HG03457 (cell line): ENCODE results near the gene AGAP1.

Experiments used
- ATAC-seq: cut with Tn5 transposase; IDR thresholded peaks from one replicate; pipeline ENCODE4 v1.9.1; 2021; ENCODE audit warnings: moderate number of reproducible peaks; ENCODE audit not compliant: unreplicated experiment

The AGAP1 gene

GRCh38 chr2:235658351-235659174 is 164.7 kb downstream of the AGAP1 start:
- ATAC-seq: no peak

GRCh38 chr2:235659767-235660322 is 166.0 kb downstream of the AGAP1 start:
- ATAC-seq: no peak

- no peak for ATAC-seq
Observed at GRCh38 chr2:235660484-235661082, 166.7 kb downstream of the AGAP1 start.

- no peak for ATAC-seq
Observed at GRCh38 chr2:235661167-235661937, 167.5 kb downstream of the AGAP1 start.

GRCh38 chr2:235661952-235662351 is 168.1 kb downstream of the AGAP1 start:
- no peak for ATAC-seq

- ATAC-seq: no peak
Observed at GRCh38 chr2:235663875-235664274, 170.0 kb downstream of the AGAP1 start.

- no peak for ATAC-seq
Observed at GRCh38 chr2:235665661-235666212, 171.9 kb downstream of the AGAP1 start.

GRCh38 chr2:235666213-235666781 is 172.5 kb downstream of the AGAP1 start:
- no peak for ATAC-seq

- ATAC-seq: no peak
Observed at GRCh38 chr2:235668782-235669181, 174.9 kb downstream of the AGAP1 start.

- no peak for ATAC-seq
Observed at GRCh38 chr2:235669269-235669831, 175.5 kb downstream of the AGAP1 start.

- no peak for ATAC-seq
Observed at GRCh38 chr2:235669983-235670962, 176.4 kb downstream of the AGAP1 start.

- ATAC-seq: no peak
Observed at GRCh38 chr2:235670974-235671787, 177.3 kb downstream of the AGAP1 start.

GRCh38 chr2:235672720-235673119 is 178.9 kb downstream of the AGAP1 start:
- no peak for ATAC-seq

- no peak for ATAC-seq
Observed at GRCh38 chr2:235674146-235674545, 180.3 kb downstream of the AGAP1 start.

GRCh38 chr2:235674812-235675211 is 181.0 kb downstream of the AGAP1 start:
- ATAC-seq: no peak

- ATAC-seq: no peak
Observed at GRCh38 chr2:235675678-235676535, 182.1 kb downstream of the AGAP1 start.

GRCh38 chr2:235676536-235676799 is 182.6 kb downstream of the AGAP1 start:
- no peak for ATAC-seq

GRCh38 chr2:235677276-235677788 is 183.5 kb downstream of the AGAP1 start:
- ATAC-seq: no peak
